ENCODE results near the gene CLSTN2. TPM values are rescaled to one million over a fixed set of nuclear protein-coding genes. Genes with fewer than 3 reads are reported as not detected.
A peak's percentile ranks its signal among the peaks of the same experiment; 100 is the strongest.

The CLSTN2 gene
- total RNA-seq, 1 donor from 2014 or later = 12.9 TPM

GRCh38 chr3:139975594-139976365, 40.8 kb downstream of the CLSTN2 start:
- peaks cover 3% of the 10 kb centered on the region for H3K27me3 Mint-ChIP-seq
- no peak overlapping the region for H3K4me3 Mint-ChIP-seq
- H3K4me1 Mint-ChIP-seq (ENCODE audit: unreplicated experiment) = no peaks in the 10 kb centered on the region
- DNase-seq (ENCODE audit: extremely low spot score, unreplicated experiment) = no peak
- H3K9me3 Mint-ChIP-seq = no peaks in the 10 kb centered on the region
- no peak for TF ChIP-seq CTCF (conservative IDR thresholded peaks at IDR 0.05)
- H3K27ac Mint-ChIP-seq = no peak overlapping the region
- H3K36me3 Mint-ChIP-seq = no peaks in the 10 kb centered on the region

GRCh38 chr3:139978966-139979365, 44.0 kb downstream of the CLSTN2 start:
- no peaks in the 10 kb centered on the region for H3K4me1 Mint-ChIP-seq (ENCODE audit: unreplicated experiment)
- H3K36me3 Mint-ChIP-seq = no peaks in the 10 kb centered on the region
- no peak overlapping the region for H3K27ac Mint-ChIP-seq
- no peak for DNase-seq (ENCODE audit: extremely low spot score, unreplicated experiment)
- no peaks in the 10 kb centered on the region for H3K27me3 Mint-ChIP-seq
- H3K9me3 Mint-ChIP-seq = no peaks in the 10 kb centered on the region
- no peak overlapping the region for H3K4me3 Mint-ChIP-seq
- TF ChIP-seq CTCF (conservative IDR thresholded peaks at IDR 0.05) = no peak

GRCh38 chr3:139979991-139980390, 45.0 kb downstream of the CLSTN2 start:
- Mint-ChIP-seq H3K9me3 (no peaks in the 10 kb centered on the region), H3K4me1 (ENCODE audit: unreplicated experiment) (no peaks in the 10 kb centered on the region), H3K36me3 (no peaks in the 10 kb centered on the region), H3K4me3 (no peak overlapping the region), H3K27me3 (peaks cover 8% of the 10 kb centered on the region), H3K27ac (no peak overlapping the region)
- TF ChIP-seq CTCF (conservative IDR thresholded peaks at IDR 0.05) = no peak
- DNase-seq (ENCODE audit: extremely low spot score, unreplicated experiment) = no peak

- no peaks in the 10 kb centered on the region for H3K36me3 Mint-ChIP-seq
These were observed 47.4 kb downstream of the CLSTN2 start for GRCh38 chr3:139982404-139982803.

GRCh38 chr3:139985576-139985975, 50.6 kb downstream of the CLSTN2 start:
- TF ChIP-seq CTCF (conservative IDR thresholded peaks at IDR 0.05) = no peak
- Mint-ChIP-seq H3K4me3 (no peak overlapping the region), H3K4me1 (ENCODE audit: unreplicated experiment) (no peaks in the 10 kb centered on the region), H3K27me3 (peaks cover 8% of the 10 kb centered on the region), H3K9me3 (no peaks in the 10 kb centered on the region), H3K36me3 (no peaks in the 10 kb centered on the region), H3K27ac (no peak overlapping the region)
- DNase-seq (ENCODE audit: extremely low spot score, unreplicated experiment) = no peak

More at GRCh38 chr3:139982404-139982803, 47.4 kb downstream of the CLSTN2 start:
- no peaks in the 10 kb centered on the region for H3K9me3 Mint-ChIP-seq
- TF ChIP-seq CTCF (conservative IDR thresholded peaks at IDR 0.05) = peak; percentile 58
- no peak overlapping the region for H3K4me3 Mint-ChIP-seq
- no peak overlapping the region for H3K27ac Mint-ChIP-seq
- peaks cover 8% of the 10 kb centered on the region for H3K27me3 Mint-ChIP-seq
- no peaks in the 10 kb centered on the region for H3K4me1 Mint-ChIP-seq (ENCODE audit: unreplicated experiment)
- DNase-seq (ENCODE audit: extremely low spot score, unreplicated experiment) = no peak
